GM18502 (cell line): ENCODE results near the gene HERC4.
A peak's percentile ranks its signal among the peaks of the same experiment; 100 is the strongest.
"Not testable (repeated sequence)": the region's sequence is repeated elsewhere in the genome, so short reads cannot be mapped to it uniquely, and the experiment has no call there.

ENCODE experiments used
- ATAC-seq: cut with Tn5 transposase; IDR thresholded peaks from one replicate; pipeline ENCODE4 v1.9.1; 2021; ENCODE audit warnings: mild to moderate bottlenecking; ENCODE audit not compliant: unreplicated experiment, poor library complexity

The HERC4 gene

GRCh38 chr10:68090586-68090985 is 15.5 kb upstream of the HERC4 start:
- no peak for ATAC-seq

GRCh38 chr10:68088740-68089139 is 13.7 kb upstream of the HERC4 start:
- peak; percentile 74 for ATAC-seq

GRCh38 chr10:68087685-68088401 is 12.8 kb upstream of the HERC4 start:
- ATAC-seq, result no peak

GRCh38 chr10:68086910-68087684 is 12.0 kb upstream of the HERC4 start:
- no peak for ATAC-seq

- ATAC-seq, result no peak
Observed at GRCh38 chr10:68086011-68086410, 10.9 kb upstream of the HERC4 start.

- ATAC-seq, result no peak
Observed at GRCh38 chr10:68084469-68084868, 9.4 kb upstream of the HERC4 start.

GRCh38 chr10:68083953-68084352 is 8.9 kb upstream of the HERC4 start:
- ATAC-seq, result no peak

GRCh38 chr10:68082872-68083271 is 7.8 kb upstream of the HERC4 start:
- ATAC-seq, result no peak

GRCh38 chr10:68081916-68082315 is 6.8 kb upstream of the HERC4 start:
- ATAC-seq, result no peak

- ATAC-seq, result no peak
Observed at GRCh38 chr10:68080853-68081431, 5.9 kb upstream of the HERC4 start.

- ATAC-seq, result no peak
Observed at GRCh38 chr10:68079434-68079833, 4.4 kb upstream of the HERC4 start.

GRCh38 chr10:68077026-68077425 is 1.9 kb upstream of the HERC4 start:
- no peak for ATAC-seq

- ATAC-seq, result not testable (repeated sequence)
Observed at GRCh38 chr10:68076081-68076480, 998 bp upstream of the HERC4 start.

- ATAC-seq, result no peak
Observed at GRCh38 chr10:68075550-68076004, 494 bp upstream of the HERC4 start.

- no peak for ATAC-seq
Observed at GRCh38 chr10:68074031-68074774, 880 bp downstream of the HERC4 start.

- no peak for ATAC-seq
Observed at GRCh38 chr10:68073631-68074030, 1.5 kb downstream of the HERC4 start.

- no peak for ATAC-seq
Observed at GRCh38 chr10:68067508-68067907, 7.6 kb downstream of the HERC4 start.

GRCh38 chr10:68067029-68067428 is 8.1 kb downstream of the HERC4 start:
- ATAC-seq, result no peak

GRCh38 chr10:68053553-68053952 is 21.5 kb downstream of the HERC4 start:
- no peak for ATAC-seq

GRCh38 chr10:68052463-68052862 is 22.6 kb downstream of the HERC4 start:
- ATAC-seq, result no peak
